Peyer's patch (tissue), 4 donors: ENCODE results near the gene SYNPO2.

Experiments used
- POLR2A ChIP-seq, 2 donors: fragments of 450-650 bp; IDR thresholded peaks; one replicate each; pipeline ENCODE4 v1.5.1; 2017; ENCODE audit warnings: antibody characterized with exemption in 2 of 2, mild to moderate bottlenecking in 2 of 2, moderate library complexity in 2 of 2
- TF ChIP-seq, protein P1 (sequence below), 6 experiments: fragments of 450-650 bp in 4 of 6; fragments of 200-600 bp in 2 of 6; sonication (generic) in 1 of 6; IDR thresholded peaks; one replicate each; pipeline ENCODE4 v1.5.1; 2017 to 2019; ENCODE audit warnings: antibody characterized with exemption in 6 of 6, mild to moderate bottlenecking in 3 of 6, moderate library complexity in 1 of 6

GRCh38 chr4:118941799-118942198, 53.1 kb downstream of the SYNPO2 start:
- TF ChIP-seq POLR2A (IDR thresholded peaks at IDR 0.05), result no peak
- TF ChIP-seq, protein P1, sequence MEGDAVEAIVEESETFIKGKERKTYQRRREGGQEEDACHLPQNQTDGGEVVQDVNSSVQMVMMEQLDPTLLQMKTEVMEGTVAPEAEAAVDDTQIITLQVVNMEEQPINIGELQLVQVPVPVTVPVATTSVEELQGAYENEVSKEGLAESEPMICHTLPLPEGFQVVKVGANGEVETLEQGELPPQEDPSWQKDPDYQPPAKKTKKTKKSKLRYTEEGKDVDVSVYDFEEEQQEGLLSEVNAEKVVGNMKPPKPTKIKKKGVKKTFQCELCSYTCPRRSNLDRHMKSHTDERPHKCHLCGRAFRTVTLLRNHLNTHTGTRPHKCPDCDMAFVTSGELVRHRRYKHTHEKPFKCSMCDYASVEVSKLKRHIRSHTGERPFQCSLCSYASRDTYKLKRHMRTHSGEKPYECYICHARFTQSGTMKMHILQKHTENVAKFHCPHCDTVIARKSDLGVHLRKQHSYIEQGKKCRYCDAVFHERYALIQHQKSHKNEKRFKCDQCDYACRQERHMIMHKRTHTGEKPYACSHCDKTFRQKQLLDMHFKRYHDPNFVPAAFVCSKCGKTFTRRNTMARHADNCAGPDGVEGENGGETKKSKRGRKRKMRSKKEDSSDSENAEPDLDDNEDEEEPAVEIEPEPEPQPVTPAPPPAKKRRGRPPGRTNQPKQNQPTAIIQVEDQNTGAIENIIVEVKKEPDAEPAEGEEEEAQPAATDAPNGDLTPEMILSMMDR (IDR thresholded peaks at IDR 0.05), result no peak
